GM19351 (cell line): Measurements from ENCODE around the gene BICDL2.
A peak's percentile ranks its signal among the peaks of the same experiment; 100 is the strongest.

Experiments used
- ATAC-seq: cut with Tn5 transposase; IDR thresholded peaks from one replicate; pipeline ENCODE4 v1.9.1; 2021; ENCODE audit warnings: mild to moderate bottlenecking, moderate library complexity; ENCODE audit not compliant: unreplicated experiment

Gene BICDL2

GRCh38 chr16:3026003-3026378 lies 10.8 kb downstream of the BICDL2 start:
- no peak for ATAC-seq

GRCh38 chr16:3025032-3026002 lies 11.4 kb downstream of the BICDL2 start:
- no peak for ATAC-seq

GRCh38 chr16:3023669-3024478 lies 12.9 kb downstream of the BICDL2 start, which contains the start of the genes HCFC1R1 and THOC6:
HCFC1R1 (minus strand) TSS chr16:3023942; CDS start chr16:3023941, 1 bp downstream.
THOC6 (plus strand) TSS chr16:3024035; CDS start chr16:3024327, 292 bp downstream.
- peak; percentile 74 for ATAC-seq

GRCh38 chr16:3023415-3023668 lies 13.4 kb downstream of the BICDL2 start:
- ATAC-seq = no peak

GRCh38 chr16:3022684-3023414 lies 13.9 kb downstream of the BICDL2 start:
- ATAC-seq = no peak

GRCh38 chr16:3022208-3022683 lies 14.5 kb downstream of the BICDL2 start:
- no peak for ATAC-seq

GRCh38 chr16:3021449-3022207 lies 15.1 kb downstream of the BICDL2 start:
- no peak for ATAC-seq

- ATAC-seq = no peak
Observed at GRCh38 chr16:3020604-3021448, 15.9 kb downstream of the BICDL2 start.

- ATAC-seq = no peak
Observed at GRCh38 chr16:3020247-3020603, 16.5 kb downstream of the BICDL2 start, which contains the start of gene TNFRSF12A. TNFRSF12A (plus strand) TSS chr16:3020368; CDS start chr16:3020398, 30 bp downstream.

- no peak for ATAC-seq
Observed at GRCh38 chr16:3019594-3020246, 17.0 kb downstream of the BICDL2 start.

GRCh38 chr16:3017794-3018506 lies 18.8 kb downstream of the BICDL2 start, which contains the start of gene CLDN6:
CLDN6 (minus strand) TSS chr16:3018183; CDS start chr16:3016021, 2,162 bp downstream.
- no peak for ATAC-seq

GRCh38 chr16:3017344-3017743 lies 19.4 kb downstream of the BICDL2 start:
- ATAC-seq = no peak

GRCh38 chr16:3015865-3016521 lies 20.8 kb downstream of the BICDL2 start:
- ATAC-seq = no peak

GRCh38 chr16:3014971-3015370 lies 21.8 kb downstream of the BICDL2 start:
- ATAC-seq = no peak

- ATAC-seq = no peak
Observed at GRCh38 chr16:3013998-3014690, 22.6 kb downstream of the BICDL2 start.

GRCh38 chr16:3013491-3013951 lies 23.2 kb downstream of the BICDL2 start:
- no peak for ATAC-seq
